GM12892 (cell line): ENCODE results near the gene SLC35D2.

ENCODE experiments used
- POLR2AphosphoS5 ChIP-seq: IDR thresholded peaks from 2 replicates; pipeline ENCODE4 v1.6.1; 2011; ENCODE audit warnings: low read depth, low read length, control low read depth
- TAF1 ChIP-seq: IDR thresholded peaks from 2 replicates; pipeline ENCODE4 v1.6.1; 2011; ENCODE audit warnings: low read depth, mild to moderate bottlenecking, control low read depth, low read length, borderline replicate concordance

GRCh38 chr9:96304230-96304629, 79.3 kb downstream of the SLC35D2 start:
- TF ChIP-seq POLR2AphosphoS5: no peak
- no peak for TF ChIP-seq TAF1
